Activated CD8-positive, alpha-beta memory T cell treated with anti-CD3 and anti-CD28 coated beads, Interleukin-2, amount 10 ng/mL, durations not matched to agents 7 days and 5 days (primary cell): ENCODE measurements around the gene COG3. TPM values are rescaled to one million over a fixed set of nuclear protein-coding genes. Genes with fewer than 3 reads are reported as not detected.
A peak's percentile ranks its signal among the peaks of the same experiment; 100 is the strongest.

Source experiments
- ATAC-seq: fragments of 150-1000 bp; cut with Tn5 transposase; one replicate; pipeline ENCODE4 v1.10.0; 2021; ENCODE audit warnings: moderate library complexity
- CTCF ChIA-PET: fragments of 350-600 bp; sonication (Branson Sonifier 250); formaldehyde crosslinking; loops from one replicate; lab custom pipeline; 2021; ENCODE audit warnings: antibody characterized with exemption; lab: Charles Lee
- DNase-seq: peaks from one replicate; pipeline ENCODE4 v3.0.0-alpha.2; 2020
- H3K27ac Mint-ChIP-seq: one replicate; pipeline ENCODE4 v1.8.0; 2021; ENCODE audit warnings: mild to moderate bottlenecking, mixed read lengths
- H3K27me3 Mint-ChIP-seq: one replicate; pipeline ENCODE4 v1.8.0; 2021; ENCODE audit warnings: mixed read lengths
- H3K36me3 Mint-ChIP-seq: one replicate; pipeline ENCODE4 v1.8.0; 2021; ENCODE audit warnings: mild to moderate bottlenecking, mixed read lengths
- H3K4me1 Mint-ChIP-seq: one replicate; pipeline ENCODE4 v1.8.0; 2021; ENCODE audit warnings: mixed read lengths
- H3K4me3 Mint-ChIP-seq: one replicate; pipeline ENCODE4 v1.8.0; 2021; ENCODE audit warnings: mild to moderate bottlenecking, moderate library complexity, mixed read lengths
- H3K9me3 Mint-ChIP-seq: one replicate; pipeline ENCODE4 v1.8.0; 2022; ENCODE audit warnings: low read depth, mixed read lengths
- total RNA-seq, 2 experiments: library from RNA; stranded (reverse); gene quantifications; one replicate each; pipeline ENCODE4 v1.2.3, GENCODE V29; 2021

Gene COG3
- total RNA-seq, 2 experiments from 2014 or later = 20.7 to 25.1 TPM

- Mint-ChIP-seq H3K27me3 (no peaks in the 10 kb centered on the region), H3K27ac (no peak overlapping the region), H3K4me1 (peaks cover 8% of the 10 kb centered on the region), H3K4me3 (no peak overlapping the region), H3K9me3 (no peaks in the 10 kb centered on the region), H3K36me3 (no peaks in the 10 kb centered on the region)
- CTCF ChIA-PET = interaction anchor here (0.8 kb wide), 1 partner anchor 17 kb away, joined by 4 read pairs; the partner anchor contains the start of gene SLC25A30
- ATAC-seq (no peak), DNase-seq (no peak)
These were observed 30.0 kb upstream of the COG3 start for GRCh38 chr13:45434556-45435371.

GRCh38 chr13:45436332-45436731, 28.4 kb upstream of the COG3 start:
- no peak for ATAC-seq
- Mint-ChIP-seq H3K27me3 (no peaks in the 10 kb centered on the region), H3K36me3 (no peaks in the 10 kb centered on the region), H3K27ac (no peak overlapping the region), H3K4me1 (peaks cover 18% of the 10 kb centered on the region), H3K9me3 (no peaks in the 10 kb centered on the region), H3K4me3 (no peak overlapping the region)
- no peak for DNase-seq
- CTCF ChIA-PET = no interaction called here

- peaks cover 25% of the 10 kb centered on the region for H3K4me1 Mint-ChIP-seq
- no peak overlapping the region for H3K4me3 Mint-ChIP-seq
- H3K9me3 Mint-ChIP-seq = no peaks in the 10 kb centered on the region
- CTCF ChIA-PET = no interaction called here
- H3K27ac Mint-ChIP-seq = no peak overlapping the region
- ATAC-seq (no peak), DNase-seq (no peak)
- no peaks in the 10 kb centered on the region for H3K27me3 Mint-ChIP-seq
- H3K36me3 Mint-ChIP-seq = no peaks in the 10 kb centered on the region
These were observed 27.8 kb upstream of the COG3 start for GRCh38 chr13:45436953-45437352.

- H3K4me1 Mint-ChIP-seq = peaks cover 27% of the 10 kb centered on the region
- DNase-seq (no peak), ATAC-seq (no peak)
- no peaks in the 10 kb centered on the region for H3K9me3 Mint-ChIP-seq
- CTCF ChIA-PET = no interaction called here
- no peak overlapping the region for H3K4me3 Mint-ChIP-seq
- H3K36me3 Mint-ChIP-seq = no peaks in the 10 kb centered on the region
- H3K27ac Mint-ChIP-seq = no peak overlapping the region
- H3K27me3 Mint-ChIP-seq = no peaks in the 10 kb centered on the region
These were observed 26.8 kb upstream of the COG3 start for GRCh38 chr13:45437947-45438346.

- ATAC-seq = peak; percentile 71
- no peak overlapping the region for H3K27ac Mint-ChIP-seq
- H3K9me3 Mint-ChIP-seq = no peaks in the 10 kb centered on the region
- peak; percentile 47 for DNase-seq
- no peaks in the 10 kb centered on the region for H3K27me3 Mint-ChIP-seq
- peaks cover 29% of the 10 kb centered on the region for H3K4me1 Mint-ChIP-seq
- H3K4me3 Mint-ChIP-seq = no peak overlapping the region
- no peaks in the 10 kb centered on the region for H3K36me3 Mint-ChIP-seq
- CTCF ChIA-PET = interaction anchor here (1.2 kb wide), 1 partner anchor 27 kb away, joined by 3 read pairs; no protein-coding TSS in a partner anchor
These were observed 25.7 kb upstream of the COG3 start for GRCh38 chr13:45439008-45439407.

GRCh38 chr13:45439781-45440462, 24.8 kb upstream of the COG3 start:
- H3K4me1 Mint-ChIP-seq = peaks cover 29% of the 10 kb centered on the region

GRCh38 chr13:45441633-45442032, 23.1 kb upstream of the COG3 start:
- no peak overlapping the region for H3K4me3 Mint-ChIP-seq
- H3K9me3 Mint-ChIP-seq = no peaks in the 10 kb centered on the region
- peaks cover 7% of the 10 kb centered on the region for H3K27me3 Mint-ChIP-seq
- ATAC-seq (peak; percentile 79), DNase-seq (peak; percentile 50)
- CTCF ChIA-PET = interaction anchor here (0.6 to 2.8 kb wide), 3 partner anchors 23 to 386 kb away, joined by 3 to 8 read pairs (median 3); partner anchors contain the start of gene COG3
- H3K27ac Mint-ChIP-seq = peak overlapping the region; percentile 50
- no peaks in the 10 kb centered on the region for H3K36me3 Mint-ChIP-seq
- peaks cover 29% of the 10 kb centered on the region for H3K4me1 Mint-ChIP-seq

More at GRCh38 chr13:45439781-45440462, 24.8 kb upstream of the COG3 start:
- Mint-ChIP-seq H3K9me3 (no peaks in the 10 kb centered on the region), H3K27me3 (no peaks in the 10 kb centered on the region), H3K4me3 (no peak overlapping the region), H3K27ac (no peak overlapping the region), H3K36me3 (no peaks in the 10 kb centered on the region)
- DNase-seq = no peak
- CTCF ChIA-PET = interaction anchor here (1.1 to 1.2 kb wide), 2 partner anchors 11 to 28 kb away, joined by 3 to 5 read pairs; no protein-coding TSS in a partner anchor
- ATAC-seq = no peak

- no peaks in the 10 kb centered on the region for H3K36me3 Mint-ChIP-seq
- peaks cover 20% of the 10 kb centered on the region for H3K4me1 Mint-ChIP-seq
- CTCF ChIA-PET = no interaction called here
- no peak overlapping the region for H3K4me3 Mint-ChIP-seq
- peaks cover 23% of the 10 kb centered on the region for H3K27me3 Mint-ChIP-seq
- H3K27ac Mint-ChIP-seq = no peak overlapping the region
- ATAC-seq (no peak), DNase-seq (no peak)
- H3K9me3 Mint-ChIP-seq = no peaks in the 10 kb centered on the region
These were observed 19.7 kb upstream of the COG3 start for GRCh38 chr13:45445053-45445452.

GRCh38 chr13:45446181-45446580, 18.6 kb upstream of the COG3 start:
- ATAC-seq = no peak
- Mint-ChIP-seq H3K4me3 (no peak overlapping the region), H3K9me3 (no peaks in the 10 kb centered on the region), H3K27me3 (peaks cover 23% of the 10 kb centered on the region), H3K36me3 (no peaks in the 10 kb centered on the region), H3K4me1 (peaks cover 11% of the 10 kb centered on the region), H3K27ac (no peak overlapping the region)
- CTCF ChIA-PET = no interaction called here
- no peak for DNase-seq

GRCh38 chr13:45447050-45447661, 17.6 kb upstream of the COG3 start:
- ATAC-seq (no peak), DNase-seq (no peak)
- no peak overlapping the region for H3K27ac Mint-ChIP-seq
- no peaks in the 10 kb centered on the region for H3K36me3 Mint-ChIP-seq
- no peaks in the 10 kb centered on the region for H3K9me3 Mint-ChIP-seq
- H3K27me3 Mint-ChIP-seq = peaks cover 23% of the 10 kb centered on the region
- peaks cover 2% of the 10 kb centered on the region for H3K4me1 Mint-ChIP-seq
- H3K4me3 Mint-ChIP-seq = no peak overlapping the region
- CTCF ChIA-PET = interaction anchor here (1.1 to 1.4 kb wide), 2 partner anchors 17 to 28 kb away, joined by 3 to 4 read pairs; no protein-coding TSS in a partner anchor

- H3K9me3 Mint-ChIP-seq = no peaks in the 10 kb centered on the region
- no peak overlapping the region for H3K27ac Mint-ChIP-seq
- DNase-seq = no peak
- H3K4me1 Mint-ChIP-seq = no peaks in the 10 kb centered on the region
- ATAC-seq = no peak
- CTCF ChIA-PET = interaction anchor here (1.4 kb wide), 1 partner anchor 78 kb away, joined by 3 read pairs; no protein-coding TSS in a partner anchor
- H3K27me3 Mint-ChIP-seq = peaks cover 23% of the 10 kb centered on the region
- H3K36me3 Mint-ChIP-seq = no peaks in the 10 kb centered on the region
- no peak overlapping the region for H3K4me3 Mint-ChIP-seq
These were observed 15.7 kb upstream of the COG3 start for GRCh38 chr13:45448965-45449559.

- H3K9me3 Mint-ChIP-seq = peaks cover 7% of the 10 kb centered on the region
- no peak for ATAC-seq
These were observed 13.5 kb upstream of the COG3 start for GRCh38 chr13:45451282-45451681.

GRCh38 chr13:45454204-45454603, 10.5 kb upstream of the COG3 start:
- Mint-ChIP-seq H3K27me3 (no peaks in the 10 kb centered on the region), H3K4me1 (no peaks in the 10 kb centered on the region), H3K9me3 (peaks cover 22% of the 10 kb centered on the region), H3K27ac (no peak overlapping the region), H3K36me3 (peaks cover 9% of the 10 kb centered on the region), H3K4me3 (no peak overlapping the region)
- DNase-seq (no peak), ATAC-seq (no peak)
- CTCF ChIA-PET = no interaction called here

More at GRCh38 chr13:45451282-45451681, 13.5 kb upstream of the COG3 start:
- H3K27ac Mint-ChIP-seq = no peak overlapping the region
- H3K27me3 Mint-ChIP-seq = peaks cover 18% of the 10 kb centered on the region
- no peaks in the 10 kb centered on the region for H3K4me1 Mint-ChIP-seq
- H3K4me3 Mint-ChIP-seq = no peak overlapping the region
- no peak for DNase-seq
- CTCF ChIA-PET = interaction anchor here (1.0 kb wide), 1 partner anchor 11 kb away, joined by 5 read pairs; no protein-coding TSS in a partner anchor
- H3K36me3 Mint-ChIP-seq = no peaks in the 10 kb centered on the region
